H1 (cell line): ENCODE measurements around the gene ATOH8. TPM values are rescaled to one million over a fixed set of nuclear protein-coding genes. Genes with fewer than 3 reads are reported as not detected.

ENCODE experiments used
- CREB1 ChIP-seq: IDR thresholded peaks from 2 replicates; pipeline ENCODE4 v1.6.1; 2012; ENCODE audit warnings: inconsistent platforms
- EGR1 ChIP-seq: IDR thresholded peaks from 2 replicates; pipeline ENCODE4 v1.6.1; 2011; ENCODE audit warnings: low read depth, low read length, borderline replicate concordance
- HDAC6 ChIP-seq: IDR thresholded peaks from one replicate; pipeline ENCODE4 v1.7.1; 2012; ENCODE audit warnings: low read depth, mild to moderate bottlenecking, inconsistent platforms, low read length, moderate library complexity
- POLR2AphosphoS5 ChIP-seq: IDR thresholded peaks from 2 replicates; pipeline ENCODE4 v1.6.1; 2011; ENCODE audit warnings: low read depth, low read length
- polyA plus RNA-seq, 7 experiments: library from polyadenylated mRNA; depleted of rRNA in 3 of 7; stranded (reverse) in 5 of 7; unstranded in 2 of 7; fragments of >200 nt in 5 of 7; fragments of 200-250 nt in 2 of 7; gene quantifications; 1 replicate in 5 of 7; 2 replicates in 1 of 7; 4 replicates in 1 of 7; pipeline versions ENCODE4 v1.2.1 to v1.2.3, GENCODE V29; 2011 to 2013; ENCODE audit warnings: missing spikeins in 2 of 7, mixed read lengths in 2 of 7
- total RNA-seq: library from RNA; stranded (reverse); fragmentation: NEBNext Ultra II Directional; extraction: Animal tissue kit (Norgen Biotek cat#: 25700); gene quantifications from 2 replicates; pipeline ENCODE4 v1.2.1, GENCODE V29; 2021

Gene ATOH8
- total and polyA plus RNA-seq, 2 of the 8 experiments (the other 6 are each of a cell fraction or from before 2014, with no cell fraction given), result 0.50 to 0.53 TPM

DNA sequence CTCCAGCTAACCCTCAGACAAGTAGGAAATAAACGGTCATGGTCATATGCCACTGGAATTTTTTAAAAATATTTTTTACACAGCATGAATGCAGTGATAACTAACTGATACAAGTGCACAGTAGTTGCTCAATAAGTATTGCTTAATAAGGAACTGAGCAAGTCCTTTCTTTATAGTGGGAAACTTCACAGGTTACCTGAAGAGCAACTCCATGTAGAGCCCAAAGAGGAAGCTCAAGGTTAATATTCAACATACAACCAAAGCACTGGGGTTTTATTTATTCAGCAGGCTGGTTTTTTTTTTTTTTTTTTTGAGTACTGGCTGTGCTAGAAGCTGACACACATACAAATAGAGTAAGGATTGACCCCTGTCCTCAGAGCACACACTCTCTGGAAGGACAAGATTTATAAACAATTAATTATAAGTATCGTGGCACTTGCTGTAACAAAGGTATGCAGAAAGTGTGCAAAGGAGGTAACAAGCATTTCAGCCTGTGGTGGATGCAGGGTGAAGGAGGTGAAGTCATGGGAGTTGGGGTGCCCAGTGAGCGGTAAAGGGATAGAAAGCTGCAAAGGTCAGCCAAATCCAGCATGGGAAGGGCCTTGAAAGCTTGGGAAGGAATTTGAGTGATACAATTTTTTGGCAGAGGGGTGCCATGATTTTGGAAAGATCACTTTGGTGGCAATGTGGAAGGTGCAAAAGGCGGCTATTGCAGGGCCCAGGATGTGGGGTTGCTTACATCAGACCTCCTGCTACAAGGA, 52.7 kb downstream of the ATOH8 start (continued):
- TF ChIP-seq EGR1 (no peak), CREB1 (no peak), POLR2AphosphoS5 (no peak), HDAC6 (no peak)
